ENCODE results near the gene MUC2. TPM values are rescaled to one million over a fixed set of nuclear protein-coding genes. Genes with fewer than 3 reads are reported as not detected.

The MUC2 gene
- total RNA-seq, 1 experiment from 2014 or later: 0.04 TPM

GRCh38 chr11:1101318-1102089 lies 26.8 kb downstream of the MUC2 start:
- intact Hi-C loops (cut with micrococcal nuclease; ENCODE audit: unreplicated experiment): no loop called here
- Histone ChIP-seq H2AFZ (no peak overlapping the region), H3K4me2 (no peak overlapping the region), H4K20me1 (ENCODE audit: insufficient read depth) (no peaks in the 10 kb centered on the region), H3K36me3 (ENCODE audit: low read depth) (no peaks in the 10 kb centered on the region), H3K4me3 (no peak overlapping the region), H3F3A (ENCODE audit: insufficient read depth, low read depth) (no peaks in the 10 kb centered on the region), H3K27me3 (ENCODE audit: insufficient read depth, low read depth) (peaks cover 19% of the 10 kb centered on the region), H3K9me3 (ENCODE audit: insufficient read depth, low read depth) (no peaks in the 10 kb centered on the region), H3K27ac (no peak overlapping the region), H3K9me2 (ENCODE audit: insufficient read depth) (no peaks in the 10 kb centered on the region), H3K79me2 (ENCODE audit: low read depth) (no peaks in the 10 kb centered on the region), H3K4me1 (replicated peaks; ENCODE audit: insufficient read depth) (no peaks in the 10 kb centered on the region)
- CTCF ChIA-PET: no interaction called here
- BruUV-seq (replicated peaks): no TSS peak
- DNase-seq: no peak
- POLR2A ChIA-PET (ENCODE audit: unreplicated experiment): no interaction called here
- TF ChIP-seq CTCF (conservative IDR thresholded peaks at IDR 0.05) (no peak), EZH2 (IDR thresholded peaks at IDR 0.05; ENCODE audit: low read depth) (no peak)

GRCh38 chr11:1102221-1102971 lies 27.7 kb downstream of the MUC2 start:
- H3K4me1 ChIP-seq (replicated peaks; ENCODE audit: insufficient read depth): no peaks in the 10 kb centered on the region
- H3K79me2 ChIP-seq (ENCODE audit: low read depth): no peaks in the 10 kb centered on the region
- intact Hi-C loops (cut with micrococcal nuclease; ENCODE audit: unreplicated experiment): no loop called here
- BruUV-seq (replicated peaks): no TSS peak
- H3K9me3 ChIP-seq (ENCODE audit: insufficient read depth, low read depth): no peaks in the 10 kb centered on the region
- no peak overlapping the region for H3K4me2 ChIP-seq
- peaks cover 19% of the 10 kb centered on the region for H3K27me3 ChIP-seq (ENCODE audit: insufficient read depth, low read depth)
- no peaks in the 10 kb centered on the region for H3K36me3 ChIP-seq (ENCODE audit: low read depth)
- no peak for TF ChIP-seq EZH2 (IDR thresholded peaks at IDR 0.05; ENCODE audit: low read depth)
- TF ChIP-seq CTCF (conservative IDR thresholded peaks at IDR 0.05): no peak
- DNase-seq: no peak
- no peaks in the 10 kb centered on the region for H3F3A ChIP-seq (ENCODE audit: insufficient read depth, low read depth)
- H3K9me2 ChIP-seq (ENCODE audit: insufficient read depth): no peaks in the 10 kb centered on the region
- H3K27ac ChIP-seq: no peak overlapping the region
- CTCF ChIA-PET: no interaction called here
- H2AFZ ChIP-seq: no peak overlapping the region
- H3K4me3 ChIP-seq: no peak overlapping the region
- POLR2A ChIA-PET (ENCODE audit: unreplicated experiment): no interaction called here
- H4K20me1 ChIP-seq (ENCODE audit: insufficient read depth): no peaks in the 10 kb centered on the region

GRCh38 chr11:1102996-1103395 lies 28.3 kb downstream of the MUC2 start:
- H3K9me3 ChIP-seq (ENCODE audit: insufficient read depth, low read depth): no peaks in the 10 kb centered on the region
- TF ChIP-seq EZH2 (IDR thresholded peaks at IDR 0.05; ENCODE audit: low read depth): no peak
- TF ChIP-seq CTCF (conservative IDR thresholded peaks at IDR 0.05): no peak
- BruUV-seq (replicated peaks): no TSS peak
- CTCF ChIA-PET: no interaction called here
- no peaks in the 10 kb centered on the region for H3K4me1 ChIP-seq (replicated peaks; ENCODE audit: insufficient read depth)
- no peaks in the 10 kb centered on the region for H4K20me1 ChIP-seq (ENCODE audit: insufficient read depth)
- no peak for DNase-seq
- no peaks in the 10 kb centered on the region for H3K79me2 ChIP-seq (ENCODE audit: low read depth)
- no peaks in the 10 kb centered on the region for H3K9me2 ChIP-seq (ENCODE audit: insufficient read depth)
- H3K27me3 ChIP-seq (ENCODE audit: insufficient read depth, low read depth): peaks cover 19% of the 10 kb centered on the region
- POLR2A ChIA-PET (ENCODE audit: unreplicated experiment): no interaction called here
- H3K4me2 ChIP-seq: no peak overlapping the region
- no peak overlapping the region for H2AFZ ChIP-seq
- H3K27ac ChIP-seq: no peak overlapping the region
- intact Hi-C loops (cut with micrococcal nuclease; ENCODE audit: unreplicated experiment): no loop called here
- no peak overlapping the region for H3K4me3 ChIP-seq
- H3K36me3 ChIP-seq (ENCODE audit: low read depth): no peaks in the 10 kb centered on the region
- no peaks in the 10 kb centered on the region for H3F3A ChIP-seq (ENCODE audit: insufficient read depth, low read depth)

All from PC-9 (cell line).